ENCODE data around the gene RET.

- TF ChIP-seq CTCF (IDR thresholded peaks at IDR 0.05; ENCODE audit: borderline replicate concordance, extremely low read depth, low read length, poor library complexity, severe bottlenecking) (no peak), EZH2 (IDR thresholded peaks at IDR 0.05; ENCODE audit: borderline replicate concordance, low read depth, low read length, severe bottlenecking) (no peak)
Observed at GRCh38 chr10:43170491-43170890, 93.6 kb downstream of the RET start.

All from DND-41 (cell line).